Gastroesophageal sphincter (tissue), 4 donors: ENCODE results near the gene TMPRSS5. TPM values are rescaled to one million over a fixed set of nuclear protein-coding genes. Genes with fewer than 3 reads are reported as not detected.

Experiments used
- ATAC-seq: fragments of 150-250 bp; one replicate; pipeline ENCODE4 v1.9.1; 2016; ENCODE audit warnings: mild to moderate bottlenecking, moderate library complexity
- H3K27ac ChIP-seq, 4 donors: fragments of 200-600 bp; sonication (generic) in 3 of 4; 1 replicate in 3 of 4; 2 replicates in 1 of 4; pipeline ENCODE4 v1.5.1; 2016 to 2019
- H3K27me3 ChIP-seq: fragments of 200-600 bp; sonication (generic); one replicate; pipeline ENCODE4 v1.5.1; 2019
- H3K36me3 ChIP-seq, 2 donors: fragments of 200-600 bp; sonication (generic); one replicate each; pipeline ENCODE4 v1.5.1; 2019; ENCODE audit warnings: control low read depth in 1 of 2
- H3K4me1 ChIP-seq, 3 donors: fragments of 200-600 bp; sonication (generic); 1 replicate in 2 of 3; 2 replicates in 1 of 3; pipeline ENCODE4 v1.5.1; 2016 to 2019; ENCODE audit warnings: control low read depth in 2 of 3
- H3K4me3 ChIP-seq, 2 donors: fragments of 200-600 bp; sonication (generic); one replicate each; pipeline ENCODE4 v1.5.1; 2019; ENCODE audit warnings: mild to moderate bottlenecking in 1 of 2, moderate library complexity in 1 of 2
- H3K9me3 ChIP-seq, 3 donors: fragments of 200-600 bp; sonication (generic); one replicate each; pipeline ENCODE4 v1.5.1; 2017 to 2019; ENCODE audit warnings: control low read depth in 2 of 3
- CTCF ChIP-seq, 4 experiments: fragments of 200-600 bp in 2 of 4; fragments of 450-650 bp in 2 of 4; sonication (generic) in 1 of 4; IDR thresholded peaks; one replicate each; pipeline ENCODE4 v1.5.1; 2017 to 2019; ENCODE audit warnings: antibody characterized with exemption in 4 of 4, mild to moderate bottlenecking in 2 of 4, moderate library complexity in 2 of 4
- EP300 ChIP-seq: sonication (generic); formaldehyde crosslinking; IDR thresholded peaks from one replicate; pipeline ENCODE4 v1.6.1; 2017; ENCODE audit warnings: antibody characterized with exemption, mild to moderate bottlenecking
- POLR2A ChIP-seq, 2 donors: fragments of 450-650 bp; IDR thresholded peaks; one replicate each; pipeline ENCODE4 v1.6.1; 2017; ENCODE audit warnings: antibody characterized with exemption in 2 of 2, mild to moderate bottlenecking in 2 of 2, moderate library complexity in 1 of 2
- POLR2AphosphoS5 ChIP-seq: sonication (generic); formaldehyde crosslinking; IDR thresholded peaks from one replicate; pipeline ENCODE4 v1.6.1; 2017; ENCODE audit warnings: antibody characterized with exemption
- WGBS, 2 donors: methylation state at CpG; one replicate each; pipeline ENCODE4 v1.1.5; 2018; ENCODE audit warnings: low coverage in 1 of 2; 5-methylcytosine and 5-hydroxymethylcytosine counted together
- total RNA-seq, 4 donors: library from RNA; depleted of rRNA; stranded (reverse); fragments of >200 nt; gene quantifications; one replicate each; pipeline ENCODE4 v1.1.0, GENCODE V29; 2016

The TMPRSS5 gene
- total RNA-seq, 4 donors from 2014 or later, result 0.40 to 0.85 (median 0.47) TPM; not detected in 1

- no CpG with 5 or more reads among the region's 3 CpGs for WGBS, 2 donors
- TF ChIP-seq POLR2AphosphoS5 (no peak), CTCF (IDR thresholded peaks at IDR 0.05) (no peak), EP300 (no peak), POLR2A (IDR thresholded peaks at IDR 0.05) (no peak)
- Histone ChIP-seq H3K9me3 (no peaks in the 10 kb centered on the region), H3K36me3 (peaks cover 0 to 30% of the 10 kb centered on the region in 2 donors), H3K4me1 (no peaks in the 10 kb centered on the region), H3K4me3 (no peak overlapping the region), H3K27me3 (no peaks in the 10 kb centered on the region), H3K27ac (no peak overlapping the region)
- no peak for ATAC-seq
These were observed 7.6 kb downstream of the TMPRSS5 start for GRCh38 chr11:113698515-113698914.

GRCh38 chr11:113697756-113698407 lies 8.2 kb downstream of the TMPRSS5 start:
- Histone ChIP-seq H3K27ac (no peak overlapping the region), H3K4me1 (no peaks in the 10 kb centered on the region), H3K36me3 (peaks cover 0 to 34% of the 10 kb centered on the region in 2 donors), H3K4me3 (no peak overlapping the region), H3K9me3 (no peaks in the 10 kb centered on the region), H3K27me3 (no peaks in the 10 kb centered on the region)
- WGBS, 2 donors, result 77% methylated on average over 7 of the region's 7 CpGs; no CpG with 5 or more reads in 1 of the 2 donors
- no peak for ATAC-seq
- no peak for TF ChIP-seq EP300
- TF ChIP-seq POLR2A (IDR thresholded peaks at IDR 0.05), result no peak
- TF ChIP-seq CTCF (IDR thresholded peaks at IDR 0.05), result no peak
- no peak for TF ChIP-seq POLR2AphosphoS5

- Histone ChIP-seq H3K27me3 (no peaks in the 10 kb centered on the region), H3K27ac (no peak overlapping the region), H3K36me3 (peaks cover 0 to 34% of the 10 kb centered on the region in 2 donors), H3K9me3 (no peaks in the 10 kb centered on the region), H3K4me1 (no peaks in the 10 kb centered on the region), H3K4me3 (no peak overlapping the region)
- TF ChIP-seq POLR2AphosphoS5, result no peak
- no peak for TF ChIP-seq POLR2A (IDR thresholded peaks at IDR 0.05)
- TF ChIP-seq CTCF (IDR thresholded peaks at IDR 0.05), result no peak
- TF ChIP-seq EP300, result no peak
- 100% methylated on average over 2 of the region's 5 CpGs; no CpG with 5 or more reads in 1 of the 2 donors for WGBS, 2 donors
- ATAC-seq, result no peak
These were observed 9.0 kb downstream of the TMPRSS5 start for GRCh38 chr11:113697111-113697510.

GRCh38 chr11:113695207-113695606 lies 10.9 kb downstream of the TMPRSS5 start:
- Histone ChIP-seq H3K36me3 (peaks cover 0 to 34% of the 10 kb centered on the region in 2 donors), H3K9me3 (no peaks in the 10 kb centered on the region), H3K27ac (no peak overlapping the region), H3K27me3 (no peaks in the 10 kb centered on the region), H3K4me3 (no peak overlapping the region), H3K4me1 (peaks cover 0 to 5% (median 0%) of the 10 kb centered on the region in 3 donors)
- 100% methylated on average over 2 of the region's 4 CpGs; no CpG with 5 or more reads in 1 of the 2 donors for WGBS, 2 donors
- no peak for ATAC-seq
- TF ChIP-seq EP300, result no peak
- no peak for TF ChIP-seq CTCF (IDR thresholded peaks at IDR 0.05)
- TF ChIP-seq POLR2A (IDR thresholded peaks at IDR 0.05), result no peak
- no peak for TF ChIP-seq POLR2AphosphoS5

- H3K9me3 ChIP-seq, result no peaks in the 10 kb centered on the region
- peaks cover 0 to 5% (median 0%) of the 10 kb centered on the region in 3 donors for H3K4me1 ChIP-seq
- 88 to 100% methylated on average over 2 to 5 of the region's 12 CpGs for WGBS, 2 donors
- no peak for ATAC-seq
- no peak overlapping the region for H3K4me3 ChIP-seq
- TF ChIP-seq CTCF (IDR thresholded peaks at IDR 0.05) (no peak), POLR2AphosphoS5 (no peak), EP300 (no peak), POLR2A (IDR thresholded peaks at IDR 0.05) (no peak)
- H3K36me3 ChIP-seq, result peaks cover 0 to 34% of the 10 kb centered on the region in 2 donors
- H3K27ac ChIP-seq, result no peak overlapping the region
- no peaks in the 10 kb centered on the region for H3K27me3 ChIP-seq
These were observed 11.7 kb downstream of the TMPRSS5 start for GRCh38 chr11:113694390-113694789.
